HS-5 (cell line): ENCODE results near the gene APOO.
"Not testable (repeated sequence)": the region's sequence is repeated elsewhere in the genome, so short reads cannot be mapped to it uniquely, and the experiment has no call there.

Source experiments
- DNase-seq: peaks from one replicate; pipeline ENCODE4 v3.0.0-alpha.2; 2012; ENCODE audit warnings: low read depth

The APOO gene

GRCh38 chrX:23902419-23902818 is 5.3 kb downstream of the APOO start:
- DNase-seq, result no peak

GRCh38 chrX:23901805-23902204 is 5.9 kb downstream of the APOO start:
- no peak for DNase-seq

- peak; percentile 63 for DNase-seq
These were observed 6.7 kb downstream of the APOO start for GRCh38 chrX:23901060-23901459.

- no peak for DNase-seq
These were observed 7.4 kb downstream of the APOO start for GRCh38 chrX:23900220-23900797.

GRCh38 chrX:23898412-23898959 is 9.3 kb downstream of the APOO start:
- DNase-seq, result no peak

GRCh38 chrX:23896981-23897380 is 10.8 kb downstream of the APOO start:
- DNase-seq, result no peak

- DNase-seq, result not testable (repeated sequence)
These were observed 11.2 kb downstream of the APOO start for GRCh38 chrX:23896539-23896938.

GRCh38 chrX:23894993-23895392 is 12.7 kb downstream of the APOO start:
- DNase-seq, result not testable (repeated sequence)

- no peak for DNase-seq
These were observed 16.8 kb downstream of the APOO start for GRCh38 chrX:23890933-23891332.

- DNase-seq, result no peak
These were observed 18.7 kb downstream of the APOO start for GRCh38 chrX:23888887-23889501.

GRCh38 chrX:23887918-23888317 is 19.8 kb downstream of the APOO start:
- no peak for DNase-seq

- DNase-seq, result no peak
These were observed 20.3 kb downstream of the APOO start for GRCh38 chrX:23887451-23887850.

- DNase-seq, result no peak
These were observed 21.9 kb downstream of the APOO start for GRCh38 chrX:23885803-23886202.

- no peak for DNase-seq
These were observed 23.2 kb downstream of the APOO start for GRCh38 chrX:23884427-23885024.

GRCh38 chrX:23883737-23884354 is 23.9 kb downstream of the APOO start:
- DNase-seq, result no peak

GRCh38 chrX:23879380-23880090 is 28.2 kb downstream of the APOO start:
- no peak for DNase-seq

- no peak for DNase-seq
These were observed 35.7 kb downstream of the APOO start for GRCh38 chrX:23871905-23872546.

- no peak for DNase-seq
These were observed 37.7 kb downstream of the APOO start for GRCh38 chrX:23870041-23870440.

GRCh38 chrX:23864742-23865326 is 42.9 kb downstream of the APOO start:
- DNase-seq, result no peak

GRCh38 chrX:23861952-23862351 is 45.8 kb downstream of the APOO start:
- not testable (repeated sequence) for DNase-seq

- no peak for DNase-seq
These were observed 46.4 kb downstream of the APOO start for GRCh38 chrX:23861215-23861896.
